Stimulated activated naive CD8-positive, alpha-beta T cell treated with anti-CD3 and anti-CD28 coated beads, Interleukin-15, amount 100 ng/mL, for 72 hours (primary cell): ENCODE data around the gene GTF3C6.

Source experiments
- ATAC-seq: fragments of 150-1000 bp; cut with Tn5 transposase; 2 replicates; pipeline ENCODE4 v1.10.0; 2021; ENCODE audit warnings: mild to moderate bottlenecking, moderate library complexity
- DNase-seq, 2 donors: peaks; one replicate each; pipeline ENCODE4 v3.0.0; 2021 to 2022
- H3K27ac Mint-ChIP-seq, 2 donors: one replicate each; pipeline ENCODE4 v1.8.0; 2022; ENCODE audit warnings: mild to moderate bottlenecking in 2 of 2, mixed read lengths in 2 of 2, moderate library complexity in 2 of 2
- H3K27me3 Mint-ChIP-seq: one replicate; pipeline ENCODE4 v1.8.0; 2022; ENCODE audit warnings: mixed read lengths
- H3K4me1 Mint-ChIP-seq: one replicate; pipeline ENCODE4 v1.8.0; 2022; ENCODE audit warnings: mild to moderate bottlenecking, mixed read lengths
- H3K4me3 Mint-ChIP-seq, 2 donors: one replicate each; pipeline ENCODE4 v1.8.0; 2022; ENCODE audit warnings: mild to moderate bottlenecking in 2 of 2, mixed read lengths in 2 of 2, moderate library complexity in 1 of 2
- H3K9me3 Mint-ChIP-seq, 2 donors: one replicate each; pipeline ENCODE4 v1.8.0; 2022; ENCODE audit warnings: mixed read lengths in 2 of 2

GTF3C6 gene

GRCh38 chr6:110958329-110959192 lies at the start of gene GTF3C6:
Gene GTF3C6 (plus strand): TSS chr6:110958706. CDS start chr6:110958770, 64 bp downstream.
- peak; percentile 98 for ATAC-seq
- peak; percentile 90 to 94 for DNase-seq
- peak within 1 kb of the TSS; percentile 91 to 92 for H3K4me3 Mint-ChIP-seq
- no peaks in the 10 kb centered on the region for H3K9me3 Mint-ChIP-seq
- H3K4me1 Mint-ChIP-seq: peaks cover 17% of the 10 kb centered on the region
- H3K27me3 Mint-ChIP-seq: peaks cover 5% of the 10 kb centered on the region
- H3K27ac Mint-ChIP-seq: peak within 1 kb of the TSS; percentile 98 to 99

DNA sequence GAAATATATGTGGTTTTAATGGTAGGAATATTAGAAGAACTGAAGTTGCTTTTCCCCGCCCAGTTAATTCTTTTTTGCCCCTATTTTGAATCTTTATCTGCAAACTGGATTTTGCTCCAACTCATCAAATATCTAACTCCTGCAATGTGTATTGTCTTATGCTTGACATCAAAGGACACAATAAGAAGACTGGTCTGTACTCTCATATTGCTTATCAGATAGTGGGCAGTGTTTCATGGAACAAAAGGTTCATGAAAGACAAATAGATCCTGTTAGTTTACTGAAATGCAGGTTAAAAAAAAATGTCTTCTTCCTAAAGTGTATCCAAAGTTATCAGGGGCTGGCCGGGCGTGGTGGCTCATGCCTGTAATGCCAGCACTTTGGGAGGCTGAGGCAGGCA lies 27.7 kb upstream of the GTF3C6 start:
- Mint-ChIP-seq H3K4me1 (peaks cover 11% of the 10 kb centered on the region), H3K4me3 (no peak overlapping the region), H3K27ac (no peak overlapping the region), H3K9me3 (no peaks in the 10 kb centered on the region), H3K27me3 (no peaks in the 10 kb centered on the region)
- no peak for ATAC-seq
- no peak for DNase-seq

DNA sequence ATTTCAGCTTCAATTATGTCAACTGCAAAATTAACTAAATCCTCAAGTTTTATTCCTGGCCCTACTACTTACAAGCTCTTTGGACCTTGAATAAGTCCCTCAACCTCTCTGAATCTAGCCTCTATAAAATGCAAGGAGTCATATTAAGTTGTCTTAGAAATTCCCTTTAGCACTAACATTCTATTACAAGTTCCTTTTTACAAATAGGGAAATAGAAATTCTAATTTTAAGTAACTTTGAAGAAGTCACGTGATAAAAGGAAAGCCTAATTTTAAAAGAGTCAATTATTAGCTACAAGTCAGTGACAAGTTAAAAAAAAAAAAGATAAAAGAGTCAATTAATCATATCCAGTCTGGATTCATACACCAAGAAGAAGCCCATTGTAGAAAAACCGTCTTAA lies 24.6 kb upstream of the GTF3C6 start:
- Mint-ChIP-seq H3K9me3 (no peaks in the 10 kb centered on the region), H3K4me1 (peaks cover 11% of the 10 kb centered on the region), H3K4me3 (no peak overlapping the region), H3K27me3 (no peaks in the 10 kb centered on the region), H3K27ac (no peak overlapping the region)
- no peak for ATAC-seq
- DNase-seq: no peak

DNA sequence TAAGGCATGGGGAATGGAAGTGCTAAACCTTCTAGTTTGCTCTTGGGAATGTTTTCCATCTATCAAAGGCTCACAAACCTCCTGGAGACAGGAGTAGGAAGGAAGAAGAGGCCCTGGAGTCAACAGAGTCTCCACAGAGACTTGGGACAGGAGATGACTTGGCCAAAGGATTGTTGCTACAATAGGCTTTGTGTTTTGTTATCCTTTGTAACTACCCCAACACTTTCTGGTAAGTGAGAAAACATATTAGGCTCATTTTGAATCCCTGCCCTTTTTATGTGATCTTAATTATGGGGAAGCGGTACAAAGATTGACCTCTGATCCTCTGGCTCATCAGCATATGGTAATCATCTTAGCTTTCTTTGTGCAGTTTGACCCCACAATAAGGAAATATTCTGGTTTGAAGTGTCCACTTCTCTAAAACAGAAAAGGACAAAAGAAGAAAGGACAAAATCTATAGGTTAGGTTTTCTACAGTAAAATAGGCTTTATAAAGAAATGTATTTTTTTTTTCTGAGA lies 24.1 kb upstream of the GTF3C6 start:
- no peak for DNase-seq
- Mint-ChIP-seq H3K27ac (no peak overlapping the region), H3K4me3 (no peak overlapping the region), H3K27me3 (no peaks in the 10 kb centered on the region), H3K9me3 (no peaks in the 10 kb centered on the region), H3K4me1 (peaks cover 11% of the 10 kb centered on the region)
- no peak for ATAC-seq

DNA sequence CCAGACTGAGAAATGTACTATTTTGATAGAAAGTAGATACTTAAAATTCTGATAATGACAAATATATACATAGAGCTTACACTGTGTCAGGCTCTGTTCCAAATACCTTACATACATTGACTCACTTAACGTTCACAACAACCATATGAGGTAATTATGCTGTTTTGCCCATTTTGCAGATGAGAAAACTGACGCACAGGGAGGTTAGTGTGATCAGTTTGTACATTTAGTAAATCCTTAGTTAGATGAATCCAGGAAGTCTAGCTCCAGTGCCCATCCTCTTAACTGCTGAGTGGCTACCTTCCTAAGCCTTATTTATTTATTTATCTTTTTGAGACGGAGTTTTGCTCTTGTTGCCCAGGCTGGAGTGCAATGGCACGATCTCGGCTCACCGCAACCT lies 23.3 kb upstream of the GTF3C6 start:
- H3K9me3 Mint-ChIP-seq: no peaks in the 10 kb centered on the region
- DNase-seq (no peak), ATAC-seq (no peak)
- H3K4me3 Mint-ChIP-seq: no peak overlapping the region
- H3K27ac Mint-ChIP-seq: no peak overlapping the region
- H3K4me1 Mint-ChIP-seq: peaks cover 5% of the 10 kb centered on the region
- no peaks in the 10 kb centered on the region for H3K27me3 Mint-ChIP-seq

GRCh38 chr6:110938171-110938570 lies 20.3 kb upstream of the GTF3C6 start:
- DNase-seq: no peak
- Mint-ChIP-seq H3K9me3 (no peaks in the 10 kb centered on the region), H3K27ac (no peak overlapping the region), H3K4me3 (no peak overlapping the region), H3K4me1 (no peaks in the 10 kb centered on the region), H3K27me3 (no peaks in the 10 kb centered on the region)
- ATAC-seq: no peak

GRCh38 chr6:110939429-110940200 lies 18.9 kb upstream of the GTF3C6 start:
- Mint-ChIP-seq H3K27me3 (no peaks in the 10 kb centered on the region), H3K4me3 (no peak overlapping the region), H3K9me3 (no peaks in the 10 kb centered on the region), H3K4me1 (peaks cover 7% of the 10 kb centered on the region), H3K27ac (no peak overlapping the region)
- peak; percentile 81 for ATAC-seq
- DNase-seq: no peak

- Mint-ChIP-seq H3K9me3 (no peaks in the 10 kb centered on the region), H3K27me3 (no peaks in the 10 kb centered on the region), H3K4me3 (peak overlapping the region; percentile 39 to 44), H3K4me1 (peaks cover 12% of the 10 kb centered on the region), H3K27ac (peak overlapping the region; percentile 1 to 78)
- ATAC-seq: peak; percentile 100
- peak; percentile 49 to 65 for DNase-seq
Measured at GRCh38 chr6:110944681-110945151, 13.8 kb upstream of the GTF3C6 start.

GRCh38 chr6:110946498-110946897 lies 12.0 kb upstream of the GTF3C6 start:
- H3K4me3 Mint-ChIP-seq: no peak overlapping the region
- H3K27ac Mint-ChIP-seq: no peak overlapping the region
- H3K9me3 Mint-ChIP-seq: no peaks in the 10 kb centered on the region
- ATAC-seq (no peak), DNase-seq (no peak)
- peaks cover 12% of the 10 kb centered on the region for H3K4me1 Mint-ChIP-seq
- no peaks in the 10 kb centered on the region for H3K27me3 Mint-ChIP-seq

DNA sequence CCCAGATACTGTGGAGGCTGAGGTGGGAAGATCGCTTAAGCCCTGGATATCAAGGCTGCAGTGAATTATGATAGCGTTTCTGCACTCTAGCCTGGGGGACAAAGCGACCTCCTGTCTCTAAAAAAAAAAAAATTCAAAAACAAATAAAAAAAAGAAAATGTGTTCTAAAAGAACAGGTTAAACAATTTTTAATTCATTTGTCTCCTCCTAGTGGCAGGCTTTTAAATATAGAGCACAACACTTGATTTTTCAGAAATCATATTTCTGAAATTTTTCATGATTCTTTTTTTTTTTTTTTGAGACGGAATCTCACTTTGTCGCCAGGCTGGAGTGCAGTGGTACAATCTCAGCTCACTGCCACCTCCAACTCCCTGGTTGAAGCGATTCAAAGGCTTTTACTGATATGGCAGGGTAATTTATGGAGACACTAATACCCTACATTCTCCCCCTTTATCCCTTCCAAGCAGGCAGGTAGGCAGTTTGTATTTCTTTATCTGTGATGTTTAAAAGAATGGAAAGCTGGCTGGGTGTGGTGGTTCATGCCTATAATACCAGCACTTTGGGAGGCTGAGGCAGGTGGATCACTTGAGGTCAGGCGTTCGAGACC lies 8.7 kb upstream of the GTF3C6 start:
- DNase-seq (no peak), ATAC-seq (no peak)
- Mint-ChIP-seq H3K27me3 (peaks cover 7% of the 10 kb centered on the region), H3K4me1 (peaks cover 4% of the 10 kb centered on the region), H3K27ac (no peak overlapping the region), H3K9me3 (no peaks in the 10 kb centered on the region), H3K4me3 (no peak overlapping the region)

GRCh38 chr6:110950440-110950839 lies 8.1 kb upstream of the GTF3C6 start:
- peaks cover 7% of the 10 kb centered on the region for H3K27me3 Mint-ChIP-seq
- DNase-seq (no peak), ATAC-seq (no peak)
- H3K4me1 Mint-ChIP-seq: no peaks in the 10 kb centered on the region
- H3K9me3 Mint-ChIP-seq: no peaks in the 10 kb centered on the region
- H3K4me3 Mint-ChIP-seq: no peak overlapping the region
- no peak overlapping the region for H3K27ac Mint-ChIP-seq

- Mint-ChIP-seq H3K9me3 (no peaks in the 10 kb centered on the region), H3K27ac (no peak overlapping the region)
Measured at GRCh38 chr6:110951008-110951407, 7.5 kb upstream of the GTF3C6 start.

GRCh38 chr6:110951986-110952794 lies 6.3 kb upstream of the GTF3C6 start:
- ATAC-seq (no peak), DNase-seq (no peak)

More at GRCh38 chr6:110951008-110951407, 7.5 kb upstream of the GTF3C6 start:
- peaks cover 7% of the 10 kb centered on the region for H3K27me3 Mint-ChIP-seq
- H3K4me1 Mint-ChIP-seq: no peaks in the 10 kb centered on the region
- no peak overlapping the region for H3K4me3 Mint-ChIP-seq
- DNase-seq (no peak), ATAC-seq (no peak)

GRCh38 chr6:110953633-110954303 lies 4.7 kb upstream of the GTF3C6 start:
- peaks cover 11% of the 10 kb centered on the region for H3K4me1 Mint-ChIP-seq
- H3K27ac Mint-ChIP-seq: no peak overlapping the region
- H3K4me3 Mint-ChIP-seq: no peak overlapping the region
- DNase-seq (no peak), ATAC-seq (no peak)
- no peaks in the 10 kb centered on the region for H3K9me3 Mint-ChIP-seq
- H3K27me3 Mint-ChIP-seq: peaks cover 7% of the 10 kb centered on the region

More at GRCh38 chr6:110951986-110952794, 6.3 kb upstream of the GTF3C6 start:
- Mint-ChIP-seq H3K4me3 (no peak overlapping the region), H3K27me3 (peaks cover 7% of the 10 kb centered on the region), H3K4me1 (peaks cover 3% of the 10 kb centered on the region), H3K27ac (no peak overlapping the region), H3K9me3 (no peaks in the 10 kb centered on the region)
